ENCODE measurements around the gene TIAM2. TPM values are rescaled to one million over a fixed set of nuclear protein-coding genes. Genes with fewer than 3 reads are reported as not detected.

Gene TIAM2
- total and polyA plus RNA-seq, 9 of the 15 experiments (the other 6 are each of a cell fraction or from before 2014, with no cell fraction given) = 0.73 to 6.5 (median 4.3) TPM

- H3K4me2 ChIP-seq (ENCODE audit: insufficient read depth, low read length) = no peak overlapping the region
- POLR2A ChIA-PET = interaction anchor here (2.4 kb wide), 1 partner anchor 30 kb away, joined by 5 read pairs; no protein-coding TSS in a partner anchor
- FAIRE-seq (no peak), ATAC-seq (no peak), DNase-seq (ENCODE audit: extremely low read depth in 1 of 4, low spot score in 3 of 4) (no peak)
- H2AFZ ChIP-seq (ENCODE audit: low read depth, low read length) = no peak overlapping the region
- intact Hi-C loops (cut with micrococcal nuclease) = no loop called here
- no peaks in the 10 kb centered on the region for H3K79me2 ChIP-seq (ENCODE audit: control insufficient read depth, insufficient read depth, low read length)
- H3K4me3 ChIP-seq = no peak overlapping the region
- H3K27ac ChIP-seq (ENCODE audit: extremely low read depth, low read depth, low read length) = no peak overlapping the region
- CTCF ChIA-PET (ENCODE audit: low intra/inter-chr PET ratio) = no interaction called here
- peaks cover 39 to 50% of the 10 kb centered on the region in 2 experiments for H3K27me3 ChIP-seq (ENCODE audit: control insufficient read depth in 2 of 2, insufficient read depth in 2 of 2, low read length in 2 of 2)
- H3K9me1 ChIP-seq (ENCODE audit: control insufficient read depth, insufficient read depth, low read length) = no peaks in the 10 kb centered on the region
- no peaks in the 10 kb centered on the region for H4K20me1 ChIP-seq (replicated peaks; ENCODE audit: control insufficient read depth, insufficient read depth, low read length)
- TF ChIP-seq, protein P1, sequence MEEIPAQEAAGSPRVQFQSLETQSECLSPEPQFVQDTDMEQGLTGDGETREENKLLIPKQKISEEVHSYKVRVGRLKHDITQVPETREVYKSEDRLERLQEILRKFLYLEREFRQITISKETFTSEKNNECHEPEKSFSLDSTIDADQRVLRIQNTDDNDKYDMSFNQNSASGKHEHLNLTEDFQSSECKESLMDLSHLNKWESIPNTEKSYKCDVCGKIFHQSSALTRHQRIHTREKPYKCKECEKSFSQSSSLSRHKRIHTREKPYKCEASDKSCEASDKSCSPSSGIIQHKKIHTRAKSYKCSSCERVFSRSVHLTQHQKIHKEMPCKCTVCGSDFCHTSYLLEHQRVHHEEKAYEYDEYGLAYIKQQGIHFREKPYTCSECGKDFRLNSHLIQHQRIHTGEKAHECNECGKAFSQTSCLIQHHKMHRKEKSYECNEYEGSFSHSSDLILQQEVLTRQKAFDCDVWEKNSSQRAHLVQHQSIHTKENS (CRISPR knock-in tag; IDR thresholded peaks at IDR 0.05) = no peak
- TF ChIP-seq NR3C1 (CRISPR knock-in tag; IDR thresholded peaks at IDR 0.05) (no peak), ZNF408 (CRISPR knock-in tag; IDR thresholded peaks at IDR 0.05; ENCODE audit: low read depth) (no peak), ARHGAP35 (IDR thresholded peaks at IDR 0.05; ENCODE audit: partially characterized antibody) (no peak), YBX1 (IDR thresholded peaks at IDR 0.05) (no peak), ETS2 (tag; IDR thresholded peaks at IDR 0.05; ENCODE audit: borderline replicate concordance, poor library complexity, severe bottlenecking) (no peak), KAT7 (CRISPR knock-in tag; IDR thresholded peaks at IDR 0.05; ENCODE audit: borderline replicate concordance) (no peak), CREB3 (tag; conservative IDR thresholded peaks at IDR 0.05; ENCODE audit: low read depth) (no peak), TFE3 (CRISPR knock-in tag; IDR thresholded peaks at IDR 0.05) (no peak), PML (IDR thresholded peaks at IDR 0.05; ENCODE audit: low read length) (no peak)
- TF ChIP-seq, protein P2, sequence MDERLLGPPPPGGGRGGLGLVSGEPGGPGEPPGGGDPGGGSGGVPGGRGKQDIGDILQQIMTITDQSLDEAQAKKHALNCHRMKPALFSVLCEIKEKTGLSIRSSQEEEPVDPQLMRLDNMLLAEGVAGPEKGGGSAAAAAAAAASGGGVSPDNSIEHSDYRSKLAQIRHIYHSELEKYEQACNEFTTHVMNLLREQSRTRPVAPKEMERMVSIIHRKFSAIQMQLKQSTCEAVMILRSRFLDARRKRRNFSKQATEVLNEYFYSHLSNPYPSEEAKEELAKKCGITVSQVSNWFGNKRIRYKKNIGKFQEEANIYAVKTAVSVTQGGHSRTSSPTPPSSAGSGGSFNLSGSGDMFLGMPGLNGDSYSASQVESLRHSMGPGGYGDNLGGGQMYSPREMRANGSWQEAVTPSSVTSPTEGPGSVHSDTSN (CRISPR knock-in tag; IDR thresholded peaks at IDR 0.05; ENCODE audit: low read depth) = no peak
- TF ChIP-seq, protein P2 (tag; conservative IDR thresholded peaks at IDR 0.05; ENCODE audit: low read depth) = no peak
- in situ Hi-C loops (cut with MboI) = no loop called here
- 6% methylated on average over 5 of the region's 5 CpGs for WGBS (ENCODE audit: insufficient coverage, low coverage, missing lambda C conversion rate)
- H3K36me3 ChIP-seq (ENCODE audit: control insufficient read depth, insufficient read depth, low read length) = no peaks in the 10 kb centered on the region
- no peaks in the 10 kb centered on the region for H3K4me1 ChIP-seq (replicated peaks in 1 of 2; ENCODE audit: control insufficient read depth in 2 of 2, insufficient read depth in 2 of 2, low read length in 2 of 2)
- no peak overlapping the region for H3K9ac ChIP-seq (ENCODE audit: insufficient read depth in 1 of 2, low read depth in 2 of 2, low read length in 2 of 2)
- no peaks in the 10 kb centered on the region for H3K9me3 ChIP-seq (replicated peaks; ENCODE audit: control insufficient read depth, insufficient read depth, low read depth, low read length)
- BruUV-seq (replicated peaks) = no TSS peak
Measured at GRCh38 chr6:155011809-155012291, 16.7 kb downstream of the TIAM2 start.

Data from K562 (cell line).